H9 (cell line): Measurements from ENCODE around the gene ACOT7. TPM values are rescaled to one million over a fixed set of nuclear protein-coding genes. Genes with fewer than 3 reads are reported as not detected.

Experiments
- DNase-seq: peaks from one replicate; pipeline ENCODE4 v3.0.0-alpha.2; 2017
- H2AFZ ChIP-seq: one replicate; pipeline ENCODE4 v1.6.1; 2013; ENCODE audit warnings: mild to moderate bottlenecking, low read length, control low read depth, moderate library complexity
- H2AK5ac ChIP-seq: 2 replicates; pipeline ENCODE4 v1.6.1; 2013; ENCODE audit warnings: low read length, control low read depth, mixed read lengths; ENCODE audit not compliant: insufficient read length
- H2BK120ac ChIP-seq: one replicate; pipeline ENCODE4 v1.6.1; 2013; ENCODE audit warnings: low read depth, mild to moderate bottlenecking, low read length, control low read depth, inconsistent platforms; ENCODE audit not compliant: poor library complexity, severe bottlenecking
- H2BK12ac ChIP-seq: 2 replicates; pipeline ENCODE4 v1.6.1; 2013; ENCODE audit warnings: low read length, control low read depth, mixed read lengths, low read depth; ENCODE audit not compliant: insufficient read length
- H2BK15ac ChIP-seq: 2 replicates; pipeline ENCODE4 v1.6.1; 2013; ENCODE audit warnings: low read depth, low read length, control low read depth
- H2BK20ac ChIP-seq: one replicate; pipeline ENCODE4 v1.6.1; 2013; ENCODE audit warnings: low read depth, mild to moderate bottlenecking, low read length, control low read depth, inconsistent platforms; ENCODE audit not compliant: poor library complexity, severe bottlenecking
- H2BK5ac ChIP-seq: 2 replicates; pipeline ENCODE4 v1.6.1; 2013; ENCODE audit warnings: low read length, control low read depth, mixed read lengths; ENCODE audit not compliant: insufficient read length
- H3K14ac ChIP-seq: 2 replicates; pipeline ENCODE4 v1.6.1; 2013; ENCODE audit warnings: low read length, control low read depth; ENCODE audit not compliant: insufficient read depth
- H3K18ac ChIP-seq: 2 replicates; pipeline ENCODE4 v1.6.1; 2013; ENCODE audit warnings: low read depth, mild to moderate bottlenecking, mixed read lengths, low read length, control low read depth; ENCODE audit not compliant: insufficient read length
- H3K23ac ChIP-seq: 2 replicates; pipeline ENCODE4 v1.6.1; 2013; ENCODE audit warnings: low read length, control low read depth, mixed read lengths, low read depth; ENCODE audit not compliant: insufficient read length
- H3K23me2 ChIP-seq: 2 replicates; pipeline ENCODE4 v1.6.1; 2013; ENCODE audit warnings: low read depth, mild to moderate bottlenecking, mixed read lengths, low read length, control low read depth; ENCODE audit not compliant: insufficient read length, poor library complexity, severe bottlenecking
- H3K27ac ChIP-seq: 2 replicates; pipeline ENCODE4 v1.5.1; 2013; ENCODE audit warnings: low read length, control low read depth, mixed read lengths, low read depth; ENCODE audit not compliant: insufficient read length
- H3K27me3 ChIP-seq: 2 replicates; pipeline ENCODE4 v1.6.1; 2013; ENCODE audit warnings: low read length, control low read depth, inconsistent platforms; ENCODE audit not compliant: insufficient read depth
- H3K4ac ChIP-seq: 2 replicates; pipeline ENCODE4 v1.6.1; 2013; ENCODE audit warnings: low read depth, mild to moderate bottlenecking, control low read depth, inconsistent platforms, low read length, moderate library complexity
- H3K4me1 ChIP-seq: 2 replicates; pipeline ENCODE4 v1.6.1; 2013; ENCODE audit warnings: low read length, control low read depth, inconsistent platforms; ENCODE audit not compliant: insufficient read depth
- H3K4me2 ChIP-seq: 2 replicates; pipeline ENCODE4 v1.6.1; 2013; ENCODE audit warnings: low read length, control low read depth, mixed read lengths; ENCODE audit not compliant: insufficient read length, insufficient read depth
- H3K56ac ChIP-seq: 2 replicates; pipeline ENCODE4 v1.6.1; 2013; ENCODE audit warnings: low read depth, mild to moderate bottlenecking, mixed read lengths, low read length, control low read depth; ENCODE audit not compliant: insufficient read length
- H3K79me1 ChIP-seq: 2 replicates; pipeline ENCODE4 v1.6.1; 2013; ENCODE audit warnings: low read depth, mild to moderate bottlenecking, moderate library complexity, low read length, control low read depth, inconsistent platforms; ENCODE audit not compliant: insufficient read depth, poor library complexity, severe bottlenecking
- H3K79me2 ChIP-seq: 2 replicates; pipeline ENCODE4 v1.6.1; 2013; ENCODE audit warnings: low read length, control low read depth, inconsistent platforms; ENCODE audit not compliant: insufficient read depth
- H3K9ac ChIP-seq: 2 replicates; pipeline ENCODE4 v1.6.1; 2013; ENCODE audit warnings: low read length, control low read depth, mixed read lengths; ENCODE audit not compliant: insufficient read length; ENCODE audit errors: extremely low read depth
- H3K9me3 ChIP-seq: one replicate; pipeline ENCODE4 v1.6.1; 2013; ENCODE audit warnings: low read depth, low read length, inconsistent platforms; ENCODE audit not compliant: control insufficient read depth
- H3T11ph ChIP-seq: one replicate; pipeline ENCODE4 v1.6.1; 2013; ENCODE audit warnings: mild to moderate bottlenecking, low read length, control low read depth, inconsistent platforms
- H4K20me1 ChIP-seq: one replicate; pipeline ENCODE4 v1.6.1; 2013; ENCODE audit not compliant: control insufficient read depth, insufficient read length, insufficient read depth
- H4K5ac ChIP-seq: 2 replicates; pipeline ENCODE4 v1.6.1; 2013; ENCODE audit warnings: low read depth, mild to moderate bottlenecking, mixed read lengths, low read length, control low read depth; ENCODE audit not compliant: insufficient read length
- H4K8ac ChIP-seq: replicated peaks from 2 replicates; pipeline ENCODE4 v1.6.1; 2013; ENCODE audit warnings: low read length, control low read depth, mixed read lengths, low read depth; ENCODE audit not compliant: insufficient read length
- H4K91ac ChIP-seq: 2 replicates; pipeline ENCODE4 v1.6.1; 2013; ENCODE audit warnings: low read depth, mild to moderate bottlenecking, moderate library complexity, mixed read lengths, low read length, control low read depth; ENCODE audit not compliant: insufficient read length
- H3K27ac Mint-ChIP-seq, 3 experiments: 2 replicates in 2 of 3; 3 replicates in 1 of 3; pipeline ENCODE4 v1.8.0; 2020 to 2021; ENCODE audit warnings: mixed read lengths in 3 of 3, mild to moderate bottlenecking in 1 of 3, moderate library complexity in 1 of 3
- H3K27me3 Mint-ChIP-seq: 2 replicates; pipeline ENCODE4 v1.8.0; 2021; ENCODE audit warnings: low read depth, mild to moderate bottlenecking, moderate library complexity, mixed read lengths
- H3K36me3 Mint-ChIP-seq, 3 experiments: 2 replicates in 2 of 3; 3 replicates in 1 of 3; pipeline ENCODE4 v1.8.0; 2020 to 2021; ENCODE audit warnings: low read depth in 3 of 3, mixed read lengths in 3 of 3; ENCODE audit not compliant: insufficient read depth in 1 of 3
- H3K4me1 Mint-ChIP-seq, 2 experiments: 2 replicates each; pipeline ENCODE4 v1.8.0; 2020; ENCODE audit warnings: mixed read lengths in 2 of 2
- H3K4me3 Mint-ChIP-seq, 2 experiments: 2 replicates in 1 of 2; 3 replicates in 1 of 2; pipeline ENCODE4 v1.8.0; 2020 to 2021; ENCODE audit warnings: mild to moderate bottlenecking in 2 of 2, mixed read lengths in 2 of 2, moderate library complexity in 1 of 2
- H3K9me3 Mint-ChIP-seq, 2 experiments: 2 replicates in 1 of 2; 3 replicates in 1 of 2; pipeline ENCODE4 v1.8.0; 2020; ENCODE audit warnings: mild to moderate bottlenecking in 2 of 2, mixed read lengths in 2 of 2, moderate library complexity in 1 of 2
- WGBS: extraction: QIAGEN DNeasy Blood & Tissue Kit; methylation state at CpG from one replicate; pipeline ENCODE4 v1.1.7; 2013; ENCODE audit warnings: missing lambda C conversion rate, low lambda C conversion rate, mixed read lengths; ENCODE audit not compliant: insufficient read length; ENCODE audit errors: extremely low coverage; 5-methylcytosine and 5-hydroxymethylcytosine counted together
- total RNA-seq: library from RNA; stranded (reverse); gene quantifications from 2 replicates; pipeline ENCODE4 v1.2.1, GENCODE V29; 2021
- TF ChIP-seq, protein P1 (sequence below): fragments of 200-600 bp; sonication (generic); conservative IDR thresholded peaks from 3 replicates; pipeline ENCODE4 v1.8.0; 2021; ENCODE audit warnings: antibody characterized with exemption, mild to moderate bottlenecking

The ACOT7 gene
- total RNA-seq, 1 experiment from 2014 or later, result 87.4 TPM

DNA sequence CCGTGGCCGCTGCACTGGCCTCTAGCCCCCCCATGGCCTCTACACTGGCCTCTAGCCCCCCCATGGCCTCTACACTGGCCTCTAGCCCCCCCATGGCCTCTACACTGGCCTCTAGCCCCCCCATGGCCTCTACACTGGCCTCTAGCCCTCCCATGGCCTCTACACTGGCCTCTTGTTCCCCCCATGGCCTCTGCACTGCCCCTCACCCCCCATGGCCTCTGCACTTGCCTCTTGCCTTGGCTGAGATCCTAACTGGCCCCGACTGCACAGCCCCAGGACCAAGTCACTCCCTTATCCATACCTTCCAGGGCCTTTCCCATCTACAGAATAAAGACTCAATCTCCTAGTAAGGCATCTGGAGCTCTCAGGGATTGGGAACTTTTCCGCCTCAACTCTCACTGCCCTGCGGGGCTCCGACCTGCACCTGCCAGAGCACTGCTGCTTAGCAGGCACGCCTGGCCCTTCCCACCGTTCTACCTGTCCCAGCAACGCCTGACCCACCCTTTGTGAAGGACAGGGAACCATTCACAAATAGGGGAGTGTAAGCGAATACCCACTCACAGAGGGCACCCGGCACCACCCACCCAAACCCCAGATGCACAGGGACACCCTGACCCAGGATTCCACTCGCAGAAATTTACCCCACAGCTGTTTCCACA is 38.8 kb downstream of the ACOT7 start:
- Histone ChIP-seq H2BK20ac (no peak overlapping the region), H2BK15ac (no peak overlapping the region), H3K27ac (no peak overlapping the region), H3K79me2 (no peaks in the 10 kb centered on the region; the same call in 1 of the 2 replicates), H2BK5ac (no peak overlapping the region), H3K27me3 (no peaks in the 10 kb centered on the region), H3K23me2 (no peaks in the 10 kb centered on the region), H4K20me1 (no peaks in the 10 kb centered on the region), H3K79me1 (peaks cover 5% of the 10 kb centered on the region), H4K8ac (no peak overlapping the region), H3K23ac (no peak overlapping the region), H3K9ac (no peak overlapping the region), H3K56ac (no peak overlapping the region), H3K18ac (no peak overlapping the region), H2BK120ac (no peak overlapping the region), H2AK5ac (no peak overlapping the region), H4K91ac (no peak overlapping the region), H3K14ac (no peak overlapping the region), H4K5ac (no peak overlapping the region), H3K4ac (no peak overlapping the region), H3K4me2 (no peak overlapping the region), H3T11ph (no peak overlapping the region), H3K4me1 (0 out of 2 replicates have a peak, but pooled peaks cover 3% of the 10 kb centered on the region), H2BK12ac (no peak overlapping the region), H3K9me3 (no peaks in the 10 kb centered on the region), H2AFZ (no peak overlapping the region)
- H3K4me3 Mint-ChIP-seq, result no peak overlapping the region
- no peaks in the 10 kb centered on the region for H3K27me3 Mint-ChIP-seq
- TF ChIP-seq, protein P1, sequence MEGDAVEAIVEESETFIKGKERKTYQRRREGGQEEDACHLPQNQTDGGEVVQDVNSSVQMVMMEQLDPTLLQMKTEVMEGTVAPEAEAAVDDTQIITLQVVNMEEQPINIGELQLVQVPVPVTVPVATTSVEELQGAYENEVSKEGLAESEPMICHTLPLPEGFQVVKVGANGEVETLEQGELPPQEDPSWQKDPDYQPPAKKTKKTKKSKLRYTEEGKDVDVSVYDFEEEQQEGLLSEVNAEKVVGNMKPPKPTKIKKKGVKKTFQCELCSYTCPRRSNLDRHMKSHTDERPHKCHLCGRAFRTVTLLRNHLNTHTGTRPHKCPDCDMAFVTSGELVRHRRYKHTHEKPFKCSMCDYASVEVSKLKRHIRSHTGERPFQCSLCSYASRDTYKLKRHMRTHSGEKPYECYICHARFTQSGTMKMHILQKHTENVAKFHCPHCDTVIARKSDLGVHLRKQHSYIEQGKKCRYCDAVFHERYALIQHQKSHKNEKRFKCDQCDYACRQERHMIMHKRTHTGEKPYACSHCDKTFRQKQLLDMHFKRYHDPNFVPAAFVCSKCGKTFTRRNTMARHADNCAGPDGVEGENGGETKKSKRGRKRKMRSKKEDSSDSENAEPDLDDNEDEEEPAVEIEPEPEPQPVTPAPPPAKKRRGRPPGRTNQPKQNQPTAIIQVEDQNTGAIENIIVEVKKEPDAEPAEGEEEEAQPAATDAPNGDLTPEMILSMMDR, result no peak
- peak overlapping the region in 1 of 3 experiments; percentile 41; a peak in 1 of 7 replicates for H3K27ac Mint-ChIP-seq
- peaks cover 21 to 42% of the 10 kb centered on the region in 2 experiments for H3K4me1 Mint-ChIP-seq
- H3K9me3 Mint-ChIP-seq, result no peaks in the 10 kb centered on the region; a peak in 1 of 5 replicates
- no CpG with 5 or more reads among the region's 12 CpGs for WGBS
- H3K36me3 Mint-ChIP-seq, result peaks cover 0 to under 1% (median 0%) of the 10 kb centered on the region in 3 experiments; a peak in 1 of 7 replicates
- DNase-seq, result no peak
